Body of pancreas (tissue), 4 donors: ENCODE data around the gene DYNLRB2.

ENCODE experiments used
- POLR2A ChIP-seq, 3 donors: fragments of 450-650 bp; IDR thresholded peaks; one replicate each; pipeline ENCODE4 v1.6.1; 2016; ENCODE audit warnings: antibody characterized with exemption in 3 of 3, mild to moderate bottlenecking in 2 of 3
- TF ChIP-seq, protein P1 (sequence below), 7 experiments: fragments of 450-650 bp in 4 of 7; fragments of 200-600 bp in 3 of 7; sonication (generic) in 3 of 7; IDR thresholded peaks; one replicate each; pipeline ENCODE4 v1.5.1; 2016 to 2019; ENCODE audit warnings: antibody characterized with exemption in 7 of 7

DNA sequence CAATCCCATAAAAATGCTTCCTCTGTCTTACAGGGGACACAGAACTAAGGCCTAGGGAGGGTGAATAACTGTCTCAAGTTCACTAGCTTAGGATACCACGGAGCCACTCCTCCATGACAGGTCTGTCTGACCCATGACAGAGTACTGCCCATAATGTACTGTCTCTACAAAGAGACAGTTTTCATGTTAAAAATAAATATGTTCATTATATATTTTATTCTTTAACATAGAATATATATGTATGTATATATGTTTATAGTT, 28.3 kb upstream of the DYNLRB2 start:
- TF ChIP-seq, protein P1, sequence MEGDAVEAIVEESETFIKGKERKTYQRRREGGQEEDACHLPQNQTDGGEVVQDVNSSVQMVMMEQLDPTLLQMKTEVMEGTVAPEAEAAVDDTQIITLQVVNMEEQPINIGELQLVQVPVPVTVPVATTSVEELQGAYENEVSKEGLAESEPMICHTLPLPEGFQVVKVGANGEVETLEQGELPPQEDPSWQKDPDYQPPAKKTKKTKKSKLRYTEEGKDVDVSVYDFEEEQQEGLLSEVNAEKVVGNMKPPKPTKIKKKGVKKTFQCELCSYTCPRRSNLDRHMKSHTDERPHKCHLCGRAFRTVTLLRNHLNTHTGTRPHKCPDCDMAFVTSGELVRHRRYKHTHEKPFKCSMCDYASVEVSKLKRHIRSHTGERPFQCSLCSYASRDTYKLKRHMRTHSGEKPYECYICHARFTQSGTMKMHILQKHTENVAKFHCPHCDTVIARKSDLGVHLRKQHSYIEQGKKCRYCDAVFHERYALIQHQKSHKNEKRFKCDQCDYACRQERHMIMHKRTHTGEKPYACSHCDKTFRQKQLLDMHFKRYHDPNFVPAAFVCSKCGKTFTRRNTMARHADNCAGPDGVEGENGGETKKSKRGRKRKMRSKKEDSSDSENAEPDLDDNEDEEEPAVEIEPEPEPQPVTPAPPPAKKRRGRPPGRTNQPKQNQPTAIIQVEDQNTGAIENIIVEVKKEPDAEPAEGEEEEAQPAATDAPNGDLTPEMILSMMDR (IDR thresholded peaks at IDR 0.05), result no peak
- TF ChIP-seq POLR2A (IDR thresholded peaks at IDR 0.05), result no peak
